Stimulated activated naive CD8-positive, alpha-beta T cell treated with anti-CD3 and anti-CD28 coated beads, Interleukin-15, Interleukin-2, amounts not matched to agents 100 ng/mL and 50 ng/mL, for 24 hours (primary cell): ENCODE data around the gene ADAM20.
"Not testable (repeated sequence)": the region's sequence is repeated elsewhere in the genome, so short reads cannot be mapped to it uniquely, and the experiment has no call there.

Experiments used
- H3K27ac Mint-ChIP-seq: one replicate; pipeline ENCODE4 v1.8.0; 2021; ENCODE audit warnings: mild to moderate bottlenecking, mixed read lengths
- H3K27me3 Mint-ChIP-seq: one replicate; pipeline ENCODE4 v1.8.0; 2021; ENCODE audit warnings: mixed read lengths
- H3K36me3 Mint-ChIP-seq: one replicate; pipeline ENCODE4 v1.8.0; 2021; ENCODE audit warnings: low read depth, mixed read lengths
- H3K4me1 Mint-ChIP-seq: one replicate; pipeline ENCODE4 v1.8.0; 2021; ENCODE audit warnings: low read depth, mixed read lengths
- H3K4me3 Mint-ChIP-seq: one replicate; pipeline ENCODE4 v1.8.0; 2021; ENCODE audit warnings: mild to moderate bottlenecking, mixed read lengths
- H3K9me3 Mint-ChIP-seq: one replicate; pipeline ENCODE4 v1.8.0; 2021; ENCODE audit warnings: mixed read lengths

Gene ADAM20

DNA sequence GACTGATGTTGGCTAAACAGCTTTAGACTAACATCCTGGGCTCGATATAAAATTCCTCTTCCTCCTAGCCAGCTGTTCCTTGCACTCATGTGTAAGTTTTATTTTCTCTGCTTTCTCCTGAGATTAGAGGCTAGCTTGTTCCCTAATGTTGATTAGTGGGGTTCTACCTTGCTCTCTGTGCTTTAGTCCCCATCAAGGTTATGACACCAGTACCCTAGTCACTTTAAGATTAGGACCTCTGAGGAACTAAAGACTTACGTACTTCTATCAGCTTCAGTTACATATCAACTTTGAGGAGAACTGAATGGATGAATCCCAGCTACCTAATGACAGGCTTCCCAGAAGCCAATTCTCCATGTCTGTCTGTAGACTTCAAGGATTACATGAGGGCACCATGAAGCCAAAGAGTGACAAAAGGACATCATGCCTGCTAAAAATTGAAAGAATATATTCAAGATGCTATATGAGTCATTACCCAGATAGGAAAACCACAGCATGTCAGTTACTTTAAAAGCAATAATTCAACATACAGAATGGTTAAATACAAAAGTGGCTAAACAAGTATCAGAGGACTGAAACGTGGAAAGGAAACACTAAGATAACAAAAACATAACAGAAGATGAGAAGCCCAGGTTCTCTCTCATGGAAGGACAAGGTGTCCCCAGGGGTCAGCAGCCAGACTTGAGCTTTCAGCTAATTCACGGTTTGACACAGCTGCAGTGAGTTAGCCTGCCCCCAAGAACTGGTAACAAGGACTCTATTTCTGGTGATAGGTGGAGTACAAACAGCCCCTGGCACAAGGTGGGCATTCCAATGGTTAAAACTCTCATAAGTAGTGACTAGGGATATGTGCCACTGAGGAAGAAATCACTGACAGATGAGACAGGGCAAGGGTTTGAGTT, 20.4 kb downstream of the ADAM20 start:
- peak overlapping the region; percentile 24 for H3K27ac Mint-ChIP-seq

DNA sequence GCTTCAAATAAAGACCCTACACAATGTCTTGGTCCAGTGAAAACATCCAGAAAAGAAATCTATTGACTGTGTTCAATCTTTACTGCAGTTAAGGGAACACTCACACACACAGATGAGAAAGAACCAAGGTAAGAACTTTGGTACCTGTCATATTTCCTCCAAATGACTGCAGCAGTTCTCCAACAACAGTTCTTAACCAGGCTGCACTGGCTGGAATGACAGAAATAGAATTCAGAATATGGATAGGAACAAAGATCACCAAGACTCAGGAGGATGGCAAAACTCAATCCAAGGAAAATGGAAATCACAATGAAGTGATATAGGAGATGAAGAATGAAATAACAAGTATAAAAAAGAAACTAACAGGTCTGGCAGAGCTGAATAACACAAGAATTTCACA, 36.6 kb downstream of the ADAM20 start:
- Mint-ChIP-seq H3K4me3 (no peak overlapping the region), H3K4me1 (no peaks in the 10 kb centered on the region), H3K9me3 (peaks cover 6% of the 10 kb centered on the region), H3K27ac (no peak overlapping the region), H3K27me3 (no peaks in the 10 kb centered on the region), H3K36me3 (peaks cover 14% of the 10 kb centered on the region)

More for the DNA sequence above, 20.4 kb downstream of the ADAM20 start:
- Mint-ChIP-seq H3K27me3 (no peaks in the 10 kb centered on the region), H3K9me3 (no peaks in the 10 kb centered on the region), H3K4me1 (peaks cover 16% of the 10 kb centered on the region), H3K4me3 (no peak overlapping the region), H3K36me3 (peaks cover 4% of the 10 kb centered on the region)

DNA sequence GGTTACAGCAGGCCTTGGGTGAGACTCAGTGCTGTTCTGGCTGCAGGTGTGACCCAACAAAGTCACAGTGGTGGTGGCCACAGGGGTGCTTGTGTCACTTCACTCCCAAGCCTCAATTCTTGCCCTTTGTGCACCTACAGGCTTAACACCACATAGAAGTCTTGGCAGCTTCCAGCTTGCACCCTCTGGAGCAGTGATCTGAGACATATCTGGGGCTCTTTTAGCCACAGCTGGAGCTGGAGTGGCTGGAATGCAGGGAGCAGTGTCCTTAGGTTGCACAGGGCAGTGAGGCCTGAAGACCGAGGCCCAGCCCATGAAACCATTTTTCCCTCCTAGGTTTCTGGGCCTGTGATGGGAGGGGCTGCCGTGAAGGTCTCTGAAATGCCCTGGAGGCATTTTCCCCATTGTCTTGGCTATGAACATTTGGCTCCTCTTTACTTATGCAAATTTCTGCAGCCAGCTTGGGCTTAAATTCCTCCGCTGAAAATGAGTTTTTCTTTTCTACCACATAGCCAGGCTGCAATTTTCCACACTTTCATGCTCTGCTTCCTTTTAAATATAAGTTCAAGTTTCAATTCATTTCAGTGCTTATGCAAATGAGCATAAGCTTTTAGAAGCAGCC, 45.1 kb downstream of the ADAM20 start:
- no peaks in the 10 kb centered on the region for H3K27me3 Mint-ChIP-seq
- peaks cover 37% of the 10 kb centered on the region for H3K36me3 Mint-ChIP-seq
- H3K9me3 Mint-ChIP-seq, result peaks cover 34% of the 10 kb centered on the region
- H3K27ac Mint-ChIP-seq, result no peak overlapping the region
- no peak overlapping the region for H3K4me3 Mint-ChIP-seq
- no peaks in the 10 kb centered on the region for H3K4me1 Mint-ChIP-seq

DNA sequence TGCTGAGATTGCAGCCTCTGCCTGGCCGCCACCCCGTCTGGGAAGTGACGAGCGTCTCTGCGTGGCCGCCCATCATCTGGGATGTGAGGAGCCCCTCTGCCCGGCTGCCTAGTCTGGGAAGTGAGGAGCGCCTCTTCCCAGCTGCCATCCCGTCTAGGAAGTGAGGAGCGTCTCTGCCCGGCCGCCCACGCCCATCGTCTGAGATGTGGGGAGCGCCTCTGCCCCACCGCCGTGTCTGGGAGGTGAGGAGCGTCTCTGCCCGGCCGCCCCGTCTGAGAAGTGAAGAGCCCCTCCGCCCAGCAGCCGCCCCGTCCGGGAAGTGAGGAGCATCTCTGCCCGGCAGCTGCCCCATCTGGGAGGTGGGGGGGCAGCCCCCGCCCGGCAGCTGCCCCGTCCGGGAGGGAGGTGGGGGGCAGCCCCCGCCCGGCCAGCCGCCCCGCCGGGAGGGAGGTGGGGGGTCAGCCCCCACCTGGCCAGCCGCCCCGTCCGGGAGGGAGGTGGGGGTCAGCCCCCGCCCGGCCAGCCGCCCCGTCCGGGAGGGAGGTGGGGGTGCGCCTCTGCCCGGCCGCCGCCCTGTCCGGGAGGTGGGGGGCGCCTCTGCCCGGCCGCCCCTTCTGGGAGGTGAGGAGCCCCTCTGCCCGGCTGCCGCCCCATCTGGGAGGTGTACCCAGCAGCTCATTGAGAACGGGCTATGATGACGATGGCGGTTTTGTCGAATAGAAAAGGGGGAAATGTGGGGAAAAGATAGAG, 57.3 kb downstream of the ADAM20 start:
- not testable (repeated sequence) for H3K4me3 Mint-ChIP-seq, H3K36me3 Mint-ChIP-seq, H3K4me1 Mint-ChIP-seq, H3K27ac Mint-ChIP-seq, H3K9me3 Mint-ChIP-seq, H3K27me3 Mint-ChIP-seq

DNA sequence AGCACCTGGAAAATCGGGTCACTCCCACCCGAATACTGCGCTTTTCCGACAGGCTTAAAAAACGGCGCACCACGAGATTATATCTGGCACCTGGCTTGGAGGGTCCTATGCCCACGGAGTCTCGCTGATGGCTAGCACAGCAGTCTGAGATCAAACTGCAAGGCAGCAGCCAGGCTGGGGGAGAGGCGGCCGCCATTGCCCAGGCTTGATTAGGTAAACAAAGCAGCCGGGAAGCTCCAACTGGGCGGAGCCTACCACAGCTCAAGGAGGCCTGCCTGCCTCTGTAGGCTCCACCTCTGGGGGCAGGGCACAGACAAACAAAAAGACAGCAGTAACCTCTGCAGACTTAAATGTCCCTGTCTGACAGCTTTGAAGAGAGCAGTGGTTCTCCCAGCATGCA, 59.3 kb downstream of the ADAM20 start:
- H3K4me1 Mint-ChIP-seq, H3K9me3 Mint-ChIP-seq, H3K36me3 Mint-ChIP-seq, H3K4me3 Mint-ChIP-seq, H3K27me3 Mint-ChIP-seq, H3K27ac Mint-ChIP-seq: not testable (repeated sequence)

DNA sequence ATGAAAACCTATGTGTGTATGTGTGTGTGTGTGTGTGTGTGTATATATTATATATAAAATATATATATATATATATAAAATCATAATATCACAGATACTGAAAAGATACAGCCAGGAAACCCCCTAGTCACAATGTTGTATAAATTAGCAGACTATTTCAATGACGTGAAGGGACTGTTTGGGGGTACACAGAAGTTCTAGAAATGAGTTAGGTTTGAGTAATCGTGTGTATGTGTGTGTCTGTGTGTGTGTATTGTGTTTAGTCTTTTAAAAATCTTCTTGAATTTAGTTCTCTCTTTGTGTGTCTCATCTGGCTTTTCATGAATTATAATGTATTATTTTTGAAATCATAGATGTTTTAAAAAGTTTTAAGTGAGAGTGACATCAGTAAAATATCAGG, 61.0 kb downstream of the ADAM20 start:
- H3K36me3 Mint-ChIP-seq, result peaks cover 19% of the 10 kb centered on the region
- H3K27me3 Mint-ChIP-seq, result no peaks in the 10 kb centered on the region
- H3K27ac Mint-ChIP-seq, result no peak overlapping the region
- no peak overlapping the region for H3K4me3 Mint-ChIP-seq
- H3K9me3 Mint-ChIP-seq, result peaks cover 10% of the 10 kb centered on the region
- H3K4me1 Mint-ChIP-seq, result no peaks in the 10 kb centered on the region
